Superior temporal gyrus (tissue), 1 donor: ENCODE results near the gene ABCF1.

Experiments
- DNase-seq: peaks from one replicate; pipeline ENCODE4 v3.0.0-alpha.2; 2016; ENCODE audit errors: extremely low spot score

ABCF1 gene

DNA sequence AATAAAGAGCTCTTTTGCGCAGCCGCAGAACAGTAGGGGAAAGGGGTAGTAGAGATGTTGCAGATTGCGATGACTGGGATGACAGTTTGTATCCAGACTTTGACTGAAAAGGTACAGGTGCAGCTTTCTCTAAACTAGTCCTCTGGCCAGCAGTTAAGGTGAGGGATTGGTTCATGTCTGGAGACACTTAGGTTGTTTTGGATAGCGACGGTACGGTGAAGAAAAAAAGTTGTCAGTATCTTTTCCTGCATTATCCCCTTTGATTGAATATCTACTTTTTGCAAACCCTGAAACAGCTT, 13.6 kb upstream of the ABCF1 start:
- no peak for DNase-seq

DNA sequence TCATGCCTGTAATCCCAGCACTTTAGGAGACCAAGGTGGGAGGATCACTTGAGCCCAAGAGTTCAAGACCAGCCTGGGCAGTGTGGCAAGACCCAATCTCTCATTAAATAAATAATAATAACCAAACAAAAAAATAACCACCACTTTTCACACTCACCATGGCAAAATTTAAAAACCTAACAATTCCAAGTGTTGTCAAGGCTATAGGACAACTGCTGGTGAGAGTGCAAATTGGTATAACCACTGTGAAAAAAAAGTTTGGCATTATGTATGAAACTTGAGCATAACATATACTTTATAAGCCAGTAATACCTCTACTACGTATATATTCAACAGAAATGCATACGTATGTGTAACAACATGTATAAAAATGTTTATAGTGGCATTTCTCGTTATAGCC, 10.3 kb upstream of the ABCF1 start:
- DNase-seq, result no peak

DNA sequence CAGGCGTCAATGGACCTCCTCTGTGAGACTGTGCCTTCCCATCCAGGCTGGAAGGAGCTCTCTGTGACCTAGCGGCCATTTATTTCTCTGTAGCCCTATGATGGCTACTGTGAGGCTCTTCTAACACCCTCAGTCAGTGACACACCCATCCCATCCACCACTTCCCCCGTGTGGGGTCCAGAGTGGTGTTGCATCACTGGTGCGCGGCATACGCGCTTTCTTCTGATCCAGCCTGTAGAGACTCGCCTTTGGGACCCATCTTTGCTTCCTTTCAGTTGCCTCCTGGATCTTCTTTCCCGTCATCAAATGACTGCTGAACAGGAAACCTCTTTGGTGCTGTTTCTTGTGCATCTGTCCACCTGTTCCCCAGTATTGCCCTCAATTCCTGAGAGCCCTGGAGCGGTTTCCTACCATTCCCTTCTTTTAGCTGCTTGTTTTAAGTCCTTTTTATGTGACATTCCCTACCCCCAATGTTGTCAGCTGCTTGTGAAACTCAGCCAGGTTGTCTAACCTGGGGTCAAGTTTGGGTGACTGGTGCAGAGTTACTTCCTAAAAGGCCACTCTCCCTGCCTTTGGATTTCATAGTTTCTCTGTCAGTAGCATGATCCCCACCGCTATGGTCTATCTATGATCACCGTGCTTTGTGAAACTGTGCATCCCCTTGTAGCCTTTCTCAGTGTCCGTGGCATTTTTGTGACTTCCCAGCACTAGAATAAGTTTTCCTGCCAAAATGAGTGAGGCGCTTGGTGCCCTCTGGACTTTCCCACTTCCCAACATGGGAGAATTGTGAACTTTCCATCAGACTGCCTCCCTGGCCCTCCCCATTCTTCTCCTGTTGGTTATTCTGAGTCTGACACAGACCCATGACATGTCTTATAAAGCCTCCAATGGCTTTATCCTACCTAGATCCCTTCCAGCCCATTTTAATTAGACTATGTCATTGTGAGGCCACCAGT, 8.5 kb upstream of the ABCF1 start:
- no peak for DNase-seq

DNA sequence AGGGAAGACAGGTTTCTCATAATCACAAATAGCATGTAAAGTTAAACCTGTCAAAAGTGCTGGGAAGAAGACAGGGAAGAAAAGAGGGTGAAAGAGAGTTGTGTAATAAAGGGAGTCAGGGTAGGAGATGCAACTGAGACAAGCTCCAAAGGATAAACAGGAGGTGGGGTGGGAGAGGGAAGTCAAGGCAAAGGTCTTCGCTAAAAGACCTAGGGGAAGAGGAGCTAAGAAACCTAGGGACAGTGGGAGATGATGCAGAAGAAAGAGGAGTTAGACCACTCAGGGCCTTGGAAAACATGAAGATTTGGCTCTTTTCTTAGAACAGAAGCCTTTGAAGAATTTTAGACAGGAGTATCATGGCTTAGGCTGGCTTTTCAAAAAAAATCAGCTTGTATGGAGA, 7.1 kb upstream of the ABCF1 start:
- no peak for DNase-seq

DNA sequence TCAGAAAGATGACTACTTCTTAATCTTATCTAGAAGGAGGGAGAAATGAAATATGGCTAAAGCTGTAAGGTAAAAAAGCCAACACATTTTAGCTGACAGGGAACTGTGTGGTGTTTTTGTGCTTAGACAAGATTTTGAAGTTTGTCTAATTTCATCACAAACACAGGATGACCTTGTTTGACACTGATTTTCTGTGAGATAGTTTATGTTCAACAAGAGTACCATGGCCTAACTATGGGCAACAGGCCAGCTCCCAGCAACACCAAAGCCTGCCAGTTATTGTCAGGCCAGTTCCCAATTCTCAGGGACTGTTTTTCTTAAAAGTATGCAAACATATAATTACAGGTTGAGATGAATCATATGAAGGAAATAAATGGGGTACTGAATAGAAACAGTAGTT, 5.5 kb upstream of the ABCF1 start:
- no peak for DNase-seq

DNA sequence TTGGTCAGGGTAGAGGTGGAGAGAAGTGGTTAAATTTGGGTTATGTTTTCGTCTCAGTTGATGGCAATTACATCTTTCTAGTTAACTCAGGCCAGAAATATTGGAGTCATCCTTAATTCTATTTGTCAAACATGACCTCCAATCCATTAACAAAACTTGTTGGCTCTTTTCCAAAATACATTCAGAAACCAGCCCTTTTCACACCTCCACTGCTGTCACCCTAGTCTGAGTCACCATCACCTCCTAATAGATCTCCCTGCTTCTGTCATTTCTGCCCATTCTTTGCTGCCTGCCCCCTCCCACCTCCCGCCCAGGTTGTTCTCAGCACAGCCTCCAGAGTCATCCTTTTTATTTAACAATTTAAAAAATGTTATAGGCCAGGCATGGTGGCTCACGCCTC, 3.0 kb upstream of the ABCF1 start:
- no peak for DNase-seq

DNA sequence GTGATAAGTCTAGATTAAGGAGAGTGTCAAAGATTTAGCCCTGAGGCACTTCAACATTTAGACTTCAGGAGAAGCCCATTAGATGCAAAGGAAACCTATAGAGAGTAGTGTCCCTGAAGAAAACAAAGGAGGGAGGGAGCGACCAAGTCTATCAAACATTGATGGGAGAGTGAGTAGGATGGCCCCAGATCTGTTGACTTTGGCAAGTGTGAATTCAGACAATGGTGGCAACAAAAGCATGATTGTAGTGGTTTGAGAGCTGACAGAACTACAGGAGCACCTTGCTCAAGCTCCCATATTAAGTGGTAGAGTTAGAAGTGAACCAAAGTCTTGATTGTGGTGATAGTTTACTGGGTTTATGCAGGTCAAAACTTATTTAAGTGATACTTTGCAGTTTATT, 979 bp upstream of the ABCF1 start:
- DNase-seq, result peak; percentile 11

DNA sequence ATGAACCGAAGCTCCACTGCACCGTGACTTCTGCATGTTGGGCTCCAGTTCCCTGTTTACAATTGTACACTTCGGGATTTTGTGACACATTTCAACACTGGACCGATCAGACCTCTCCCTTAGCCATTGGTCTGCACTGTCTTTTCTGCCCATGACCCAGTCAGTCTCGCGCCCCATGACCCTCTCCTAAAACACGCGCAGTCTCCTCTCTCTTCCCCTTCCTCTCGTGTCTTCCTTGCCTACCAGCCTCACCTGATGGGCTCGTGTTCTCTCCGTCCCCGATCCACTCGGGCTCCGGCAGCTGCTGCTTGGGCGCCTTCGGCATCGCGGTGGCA, 535 bp upstream of the ABCF1 start:
- no peak for DNase-seq

DNA sequence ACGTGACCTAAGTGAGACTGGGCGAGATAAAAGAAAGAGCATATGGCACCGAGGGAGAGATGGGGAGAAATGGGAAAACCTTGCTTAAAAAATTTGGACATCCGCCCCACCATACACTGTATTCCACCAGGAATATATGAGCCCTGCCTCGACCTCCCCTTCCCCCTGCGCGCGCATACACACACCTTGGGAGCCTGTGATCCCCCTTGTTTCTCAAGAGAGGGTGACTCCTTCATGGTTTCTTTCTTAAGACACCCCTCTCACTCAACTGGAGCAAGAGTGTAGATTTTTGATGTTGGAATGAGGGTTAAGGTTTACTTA, 480 bp downstream of the ABCF1 start:
- DNase-seq, result no peak

DNA sequence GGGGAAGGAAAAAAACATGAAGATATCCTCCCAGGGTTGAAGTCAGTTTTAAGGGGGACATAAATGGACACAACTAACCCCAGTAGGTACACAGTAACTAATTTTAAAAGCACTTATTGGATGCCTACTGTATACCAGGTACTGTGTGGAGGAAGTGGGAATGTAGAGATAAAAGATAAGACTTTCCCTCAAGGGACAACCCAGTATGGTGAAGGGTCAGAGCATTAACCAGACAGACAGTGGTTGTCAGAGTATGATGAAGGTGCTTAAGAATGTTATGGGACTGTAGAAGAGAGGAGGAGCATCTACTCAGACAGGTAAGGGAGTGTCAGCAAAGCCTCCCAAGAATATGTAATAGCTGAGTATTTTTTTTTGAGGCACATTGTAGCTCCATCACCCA, 906 bp downstream of the ABCF1 start:
- DNase-seq, result no peak

DNA sequence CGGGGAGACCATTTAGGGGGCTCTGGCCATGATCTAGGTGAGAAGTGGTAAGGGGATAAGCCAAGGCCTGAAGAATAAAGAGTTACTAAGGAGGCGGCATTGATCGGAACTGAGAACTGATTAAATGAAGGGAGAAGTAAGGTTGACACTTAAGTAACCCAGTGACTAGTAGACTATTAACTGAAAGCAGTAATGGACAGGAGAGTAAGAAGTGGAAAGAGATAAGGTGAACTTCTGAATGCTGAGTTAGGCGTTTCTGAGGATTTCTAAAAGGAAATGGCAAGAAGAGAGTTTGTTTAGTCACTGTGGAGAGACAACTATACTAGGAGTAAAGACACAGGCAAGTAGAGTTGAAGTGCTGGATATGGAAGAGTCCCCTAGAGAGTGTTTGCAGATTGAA, 1.9 kb downstream of the ABCF1 start:
- no peak for DNase-seq

DNA sequence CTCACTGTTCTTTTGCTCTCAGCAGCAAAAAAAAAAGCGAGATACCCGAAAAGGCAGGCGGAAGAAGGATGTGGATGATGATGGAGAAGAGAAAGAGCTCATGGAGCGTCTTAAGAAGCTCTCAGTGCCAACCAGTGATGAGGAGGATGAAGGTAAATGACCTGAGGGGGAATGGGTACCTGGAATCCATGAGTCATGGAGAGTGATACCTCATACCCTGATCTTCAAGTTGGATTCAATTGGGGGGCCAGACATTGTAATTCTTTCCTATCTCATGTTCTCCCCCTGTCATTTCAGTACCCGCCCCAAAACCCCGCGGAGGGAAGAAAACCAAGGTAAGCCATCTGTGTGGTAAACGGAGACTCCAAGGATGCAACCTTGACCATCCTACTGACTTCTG, 6.8 kb downstream of the ABCF1 start:
- DNase-seq, result no peak

DNA sequence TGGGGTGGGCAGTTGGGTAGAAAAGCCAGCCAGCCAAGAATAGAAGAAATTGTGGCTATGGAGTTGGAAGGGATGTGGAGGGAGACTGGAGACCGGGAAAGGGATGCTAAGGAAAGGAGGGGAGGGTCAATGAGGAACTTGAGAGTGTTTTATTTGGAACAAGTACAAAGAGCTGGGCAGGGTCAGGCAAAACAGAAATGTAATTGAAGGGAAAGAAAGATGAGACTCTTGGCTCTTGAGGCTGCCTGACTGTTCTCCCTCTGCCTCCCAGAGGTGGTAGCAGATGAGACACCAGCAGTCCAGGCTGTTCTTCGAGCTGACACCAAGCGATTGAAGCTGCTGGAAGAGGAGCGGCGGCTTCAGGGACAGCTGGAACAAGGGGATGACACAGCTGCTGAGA, 12.7 kb downstream of the ABCF1 start:
- no peak for DNase-seq

DNA sequence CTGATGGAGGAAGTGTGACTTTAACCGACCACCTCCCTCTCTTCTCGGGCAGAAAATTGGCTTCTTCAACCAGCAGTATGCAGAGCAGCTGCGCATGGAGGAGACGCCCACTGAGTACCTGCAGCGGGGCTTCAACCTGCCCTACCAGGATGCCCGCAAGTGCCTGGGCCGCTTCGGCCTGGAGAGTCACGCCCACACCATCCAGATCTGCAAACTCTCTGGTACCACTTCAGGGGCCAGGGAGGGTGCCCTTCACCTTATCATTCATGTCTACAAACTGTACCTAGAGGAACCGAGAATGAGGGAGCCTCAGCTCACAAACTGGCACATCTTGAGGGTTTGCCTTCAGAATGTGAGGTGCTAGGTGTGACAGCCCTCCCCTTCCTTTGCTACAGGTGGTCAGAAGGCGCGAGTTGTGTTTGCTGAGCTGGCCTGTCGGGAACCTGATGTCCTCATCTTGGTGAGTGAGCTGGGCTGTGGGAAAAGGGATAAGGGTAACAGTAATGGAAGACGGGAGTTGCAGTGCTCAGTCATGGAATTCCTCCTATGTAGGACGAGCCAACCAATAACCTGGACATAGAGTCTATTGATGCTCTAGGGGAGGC, 18.6 kb downstream of the ABCF1 start:
- no peak for DNase-seq

DNA sequence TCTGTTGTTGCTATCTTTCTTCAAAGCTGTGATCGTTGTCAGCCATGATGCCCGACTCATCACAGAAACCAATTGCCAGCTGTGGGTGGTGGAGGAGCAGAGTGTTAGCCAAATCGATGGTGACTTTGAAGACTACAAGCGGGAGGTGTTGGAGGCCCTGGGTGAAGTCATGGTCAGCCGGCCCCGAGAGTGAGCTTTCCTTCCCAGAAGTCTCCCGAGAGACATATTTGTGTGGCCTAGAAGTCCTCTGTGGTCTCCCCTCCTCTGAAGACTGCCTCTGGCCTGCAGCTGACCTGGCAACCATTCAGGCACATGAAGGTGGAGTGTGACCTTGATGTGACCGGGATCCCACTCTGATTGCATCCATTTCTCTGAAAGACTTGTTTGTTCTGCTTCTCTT, 19.3 kb downstream of the ABCF1 start:
- no peak for DNase-seq

DNA sequence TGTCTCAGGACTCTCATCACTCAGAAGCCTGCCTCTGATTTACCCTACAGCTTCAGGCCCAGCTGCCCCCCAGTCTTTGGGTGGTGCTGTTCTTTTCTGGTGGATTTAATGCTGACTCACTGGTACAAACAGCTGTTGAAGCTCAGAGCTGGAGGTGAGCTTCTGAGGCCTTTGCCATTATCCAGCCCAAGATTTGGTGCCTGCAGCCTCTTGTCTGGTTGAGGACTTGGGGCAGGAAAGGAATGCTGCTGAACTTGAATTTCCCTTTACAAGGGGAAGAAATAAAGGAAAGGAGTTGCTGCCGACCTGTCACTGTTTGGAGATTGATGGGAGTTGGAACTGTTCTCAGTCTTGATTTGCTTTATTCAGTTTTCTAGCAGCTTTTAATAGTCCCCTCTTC, 19.8 kb downstream of the ABCF1 start:
- no peak for DNase-seq

DNA sequence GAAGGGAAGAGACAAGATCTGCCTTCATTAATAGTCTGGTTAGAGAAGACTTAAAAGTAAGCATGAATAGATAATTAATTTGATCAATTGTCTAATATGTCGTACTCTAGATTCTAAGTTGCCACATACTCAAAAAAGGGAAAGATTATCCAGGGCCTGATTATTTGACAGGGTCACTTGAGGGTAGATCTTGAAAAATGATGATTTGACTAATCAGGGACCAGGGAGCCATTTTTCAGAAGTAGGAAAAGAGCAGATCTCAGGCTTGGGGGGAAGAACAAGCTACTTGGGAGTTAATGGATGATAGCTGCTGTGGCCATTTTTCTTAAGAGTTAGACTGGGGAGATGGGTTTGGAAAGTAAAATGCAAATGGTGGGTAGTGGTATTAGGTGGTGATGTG, 21.0 kb downstream of the ABCF1 start:
- no peak for DNase-seq

DNA sequence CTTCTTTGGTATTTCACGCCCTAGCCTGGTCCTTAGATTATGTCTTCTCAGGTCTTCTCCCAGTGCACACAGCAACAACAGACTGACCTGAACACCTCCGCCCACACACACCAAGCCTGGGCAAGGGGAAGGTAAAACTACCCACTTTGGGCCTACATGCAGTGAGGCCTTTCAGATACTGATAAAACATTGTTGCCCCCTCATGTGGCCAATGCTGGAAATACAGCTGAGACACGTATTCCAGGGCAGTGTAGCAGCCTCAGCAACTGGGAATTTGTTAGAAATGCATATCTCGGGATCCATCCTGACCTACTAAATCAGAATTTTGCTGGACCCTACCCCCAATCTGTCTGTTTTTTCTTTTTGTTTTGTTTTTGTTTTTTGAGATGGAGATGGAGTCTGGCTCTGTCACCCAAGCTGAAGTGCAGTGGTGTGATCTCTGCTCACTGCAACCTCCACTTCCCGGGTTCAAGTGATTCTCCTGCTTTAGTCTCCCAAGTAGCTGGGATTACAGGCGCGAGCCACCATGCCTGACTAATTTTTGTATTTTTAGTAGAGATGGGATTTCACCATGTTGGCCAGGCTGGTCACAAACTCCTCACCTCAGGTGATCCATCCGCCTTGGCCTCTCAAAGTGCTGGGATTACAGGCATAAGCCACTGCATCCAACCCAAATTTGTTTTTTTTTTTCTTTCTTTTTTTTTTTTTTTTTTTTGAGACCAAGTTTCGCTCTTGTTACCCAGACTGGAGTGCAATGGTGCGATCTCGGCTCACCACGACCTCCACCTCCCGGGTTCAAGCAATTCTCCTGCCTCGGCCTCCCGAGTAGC, 26.3 kb downstream of the ABCF1 start:
- peak; percentile 86 for DNase-seq

DNA sequence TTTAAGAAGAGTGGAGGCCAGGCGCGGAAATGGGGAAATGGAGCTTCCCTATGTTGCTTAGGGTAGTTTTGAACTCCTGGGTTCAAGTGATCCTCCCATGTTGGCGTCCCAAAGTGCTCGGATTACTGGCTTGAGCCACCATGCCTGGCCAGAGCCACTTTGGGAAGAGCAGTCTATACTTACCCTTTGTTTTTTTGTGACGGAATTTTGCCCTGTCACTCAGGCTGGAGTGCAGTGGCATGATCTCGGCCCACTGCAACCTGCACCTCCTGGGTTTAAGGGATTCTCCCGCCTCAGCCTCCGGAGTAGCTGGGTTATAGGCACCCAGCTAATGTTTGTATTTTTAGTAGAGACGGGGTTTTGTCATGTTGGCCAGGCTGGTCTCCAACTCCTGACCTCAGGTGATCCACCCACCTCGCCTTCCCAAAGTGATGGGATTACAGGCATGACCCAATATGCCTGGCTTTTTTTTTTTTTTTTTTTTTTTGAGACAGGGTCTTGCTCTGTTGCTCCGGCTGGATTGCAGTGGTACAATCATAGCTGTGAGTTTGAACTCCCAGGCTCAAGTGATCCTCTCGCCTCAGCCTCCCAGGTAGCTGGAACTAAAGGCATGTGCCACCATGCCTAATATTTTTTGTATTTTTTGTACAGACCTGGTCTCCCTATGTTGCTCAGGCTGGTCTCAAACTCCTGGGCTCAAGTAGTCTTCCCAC, 27.8 kb downstream of the ABCF1 start:
- DNase-seq, result no peak

DNA sequence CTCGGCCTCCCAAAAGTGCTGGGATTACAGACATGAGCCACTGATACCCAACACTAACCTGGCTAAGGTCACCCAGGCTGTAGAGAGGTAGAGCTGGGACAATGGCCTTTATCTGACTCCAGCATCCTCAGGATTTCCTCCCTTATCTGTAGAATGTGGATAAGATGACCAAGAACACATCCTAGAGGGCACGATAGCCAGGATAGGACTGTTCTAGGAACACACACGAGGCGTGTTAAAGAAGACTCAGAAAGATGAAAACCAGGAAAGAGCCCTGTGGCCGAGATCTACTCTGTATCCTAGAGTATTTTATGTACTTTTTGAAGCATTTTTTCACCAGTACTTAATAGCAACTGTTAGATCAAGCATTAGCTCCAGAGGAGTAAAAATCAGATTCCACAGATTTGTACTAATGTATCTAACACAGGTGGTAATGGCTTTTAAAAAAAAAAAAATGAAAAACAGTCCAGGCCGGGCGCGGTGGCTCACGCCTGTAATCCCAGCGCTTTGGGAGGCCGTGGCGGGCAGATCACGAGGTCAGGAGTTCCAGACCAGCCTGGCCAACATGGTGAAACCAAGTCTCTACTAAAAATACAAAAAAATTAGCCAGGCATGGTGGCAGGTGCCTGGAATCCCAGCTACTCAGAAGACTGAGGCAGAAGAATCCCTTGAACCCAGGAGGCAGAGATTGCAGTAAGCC, 28.5 kb downstream of the ABCF1 start:
- no peak for DNase-seq

DNA sequence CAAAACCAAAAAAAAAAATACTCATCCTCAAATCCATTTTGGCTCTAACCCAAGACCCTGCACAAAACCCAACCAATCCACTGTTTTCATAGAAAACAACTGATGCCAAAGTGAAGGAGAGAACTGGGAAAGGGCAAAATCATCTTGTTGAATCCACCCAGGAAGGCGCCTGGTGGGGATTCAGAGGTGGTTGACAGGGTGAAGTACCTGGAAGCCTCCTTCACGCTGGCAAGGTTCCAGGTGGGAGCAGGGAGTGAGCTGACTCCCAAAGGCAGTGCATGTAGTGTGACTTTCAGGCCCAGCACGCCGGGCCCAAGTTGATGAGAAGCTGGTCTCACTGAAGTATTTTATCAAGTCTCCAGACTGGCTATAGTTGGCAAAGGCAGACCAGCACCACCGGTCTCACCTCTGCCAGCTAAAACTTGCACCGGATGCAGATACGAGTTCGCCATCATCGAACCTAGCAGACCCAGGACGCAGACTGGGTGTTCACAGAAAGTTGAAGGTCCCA, 29.3 kb downstream of the ABCF1 start:
- DNase-seq, result no peak

DNA sequence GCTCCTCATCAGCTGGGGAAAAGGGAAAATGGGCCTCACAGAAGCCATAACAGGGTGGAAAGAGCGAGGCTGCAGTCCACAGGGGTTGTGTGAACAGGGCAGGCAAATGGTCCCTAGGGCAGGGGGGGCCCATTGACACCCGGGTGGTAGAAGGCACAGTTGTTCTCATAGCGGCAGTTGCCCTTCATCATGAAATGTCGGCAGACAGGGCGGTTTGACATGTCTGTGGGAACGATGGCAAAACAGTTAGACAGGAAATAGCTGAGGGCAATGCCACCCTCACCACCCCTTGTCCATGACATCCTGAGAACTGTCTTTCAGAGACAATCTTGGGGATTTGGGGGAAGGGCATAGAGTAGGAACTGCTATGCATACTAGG, 30.2 kb downstream of the ABCF1 start:
- DNase-seq, result no peak
